K562 (cell line): ENCODE results near the gene RIC8B. TPM values are rescaled to one million over a fixed set of nuclear protein-coding genes. Genes with fewer than 3 reads are reported as not detected.

Source experiments
- ARID1B ChIP-seq: fragments of 450-650 bp; IDR thresholded peaks from 2 replicates; pipeline ENCODE4 v1.6.1; 2016; ENCODE audit warnings: antibody characterized with exemption, mild to moderate bottlenecking, inconsistent platforms
- BRF1 ChIP-seq: IDR thresholded peaks from 3 replicates; pipeline ENCODE4 v1.6.1; 2011; ENCODE audit warnings: borderline replicate concordance, mild to moderate bottlenecking; ENCODE audit not compliant: insufficient read length; ENCODE audit errors: extremely low read depth
- CLOCK ChIP-seq: fragments of 250-450 bp; sonication (Bioruptor Pico); IDR thresholded peaks from 2 replicates; pipeline ENCODE4 v1.4.0; 2020; ENCODE audit warnings: mild to moderate bottlenecking, moderate library complexity, borderline replicate concordance
- GTF2B ChIP-seq: IDR thresholded peaks from 2 replicates; pipeline ENCODE4 v1.6.1; 2011; ENCODE audit not compliant: insufficient read length; ENCODE audit errors: extremely low read depth
- HDAC8 ChIP-seq: fragments of 450-650 bp; IDR thresholded peaks from 2 replicates; pipeline ENCODE4 v1.6.1; 2016; ENCODE audit warnings: mild to moderate bottlenecking, missing genetic modification characterization, moderate library complexity, missing compliant biosample characterization
- MGA ChIP-seq: fragments of 450-650 bp; IDR thresholded peaks from 2 replicates; pipeline ENCODE4 v1.6.1; 2016; ENCODE audit warnings: mild to moderate bottlenecking, moderate library complexity
- PHB2 ChIP-seq: fragments of 450-650 bp; IDR thresholded peaks from 2 replicates; pipeline ENCODE4 v1.6.1; 2017; ENCODE audit warnings: low read depth
- TFAM ChIP-seq: fragments of 250-450 bp; sonication (Bioruptor Pico); conservative IDR thresholded peaks from 2 replicates; pipeline ENCODE4 v1.5.0; 2021; ENCODE audit warnings: mild to moderate bottlenecking, moderate library complexity
- THAP7 ChIP-seq: fragments of 250-450 bp; sonication (Bioruptor Pico); IDR thresholded peaks from 2 replicates; pipeline ENCODE4 v1.5.0; 2021
- ZBTB1 ChIP-seq: sonication (generic); formaldehyde crosslinking; IDR thresholded peaks from 2 replicates; pipeline ENCODE4 v1.8.1; 2023; ENCODE audit warnings: missing genetic modification reagents, low read depth, mild to moderate bottlenecking, borderline replicate concordance
- ZNF224 ChIP-seq: sonication (generic); formaldehyde crosslinking; IDR thresholded peaks from 2 replicates; pipeline ENCODE4 v1.8.0; 2022; ENCODE audit warnings: mild to moderate bottlenecking, missing genetic modification reagents
- polyA plus RNA-seq, 8 experiments: library from polyadenylated mRNA; depleted of rRNA in 4 of 8; stranded (reverse) in 5 of 8; unstranded in 3 of 8; fragments of >200 nt; fragmentation: Nextera tagmentation in 2 of 8; fragmentation: Illumina TruSeq in 1 of 8; extraction: Ambion mirVana in 2 of 8; extraction: Trizol in 1 of 8; gene quantifications; 2 replicates each; pipeline versions ENCODE4 v1.2.1 to v1.2.3, GENCODE V29; 2011 to 2014; ENCODE audit warnings: inconsistent platforms in 1 of 8, missing spikeins in 1 of 8
- total RNA-seq, 7 experiments: library from RNA; depleted of rRNA in 6 of 7; stranded (reverse); fragments of >200 nt in 6 of 7; fragmentation: Illumina TruSeq in 2 of 7; extraction: Trizol in 2 of 7; gene quantifications; 2 replicates each; pipeline versions ENCODE4 v1.2.1 to v1.2.3, GENCODE V29; 2011 to 2021; ENCODE audit warnings: low replicate concordance in 1 of 7

Gene RIC8B
- total and polyA plus RNA-seq, 9 of the 15 experiments (the other 6 are each of a cell fraction or from before 2014, with no cell fraction given): 0.92 to 8.1 (median 4.8) TPM

- TF ChIP-seq GTF2B (peak; percentile 57), ZNF224 (CRISPR knock-in tag) (no peak), MGA (peak; percentile 79), HDAC8 (tag) (no peak), BRF1 (no peak), CLOCK (CRISPR knock-in tag) (no peak), PHB2 (no peak), ZBTB1 (CRISPR knock-in tag) (no peak), ARID1B (peak; percentile 53), THAP7 (CRISPR knock-in tag) (no peak), TFAM (CRISPR knock-in tag) (no peak)
These were observed at the start of gene RIC8B (continued) for GRCh38 chr12:106774005-106774807.
